Measurements from ENCODE around the gene CTNNA3.

GRCh38 chr10:66886848-66887247, 809.1 kb downstream of the CTNNA3 start:
- no peak for TF ChIP-seq ZNF449 (tag by site-specific recombination; IDR thresholded peaks at IDR 0.05)
- TF ChIP-seq ZNF626 (tag by site-specific recombination; IDR thresholded peaks at IDR 0.05), result no peak
- no peak for TF ChIP-seq ZBTB11 (tag by site-specific recombination; conservative IDR thresholded peaks at IDR 0.05; ENCODE audit: low read depth)
